ENCODE data around the gene MEGF11.
A peak's percentile ranks its signal among the peaks of the same experiment; 100 is the strongest.
"Not testable (repeated sequence)": the region's sequence is repeated elsewhere in the genome, so short reads cannot be mapped to it uniquely, and the experiment has no call there.

MEGF11 gene

GRCh38 chr15:65907661-65908060 is 345.9 kb downstream of the MEGF11 start:
- DNase-seq: no peak

- no peak for DNase-seq
Observed at GRCh38 chr15:65906396-65906795, 347.2 kb downstream of the MEGF11 start.

GRCh38 chr15:65904301-65904700 is 349.2 kb downstream of the MEGF11 start:
- DNase-seq: no peak

DNA sequence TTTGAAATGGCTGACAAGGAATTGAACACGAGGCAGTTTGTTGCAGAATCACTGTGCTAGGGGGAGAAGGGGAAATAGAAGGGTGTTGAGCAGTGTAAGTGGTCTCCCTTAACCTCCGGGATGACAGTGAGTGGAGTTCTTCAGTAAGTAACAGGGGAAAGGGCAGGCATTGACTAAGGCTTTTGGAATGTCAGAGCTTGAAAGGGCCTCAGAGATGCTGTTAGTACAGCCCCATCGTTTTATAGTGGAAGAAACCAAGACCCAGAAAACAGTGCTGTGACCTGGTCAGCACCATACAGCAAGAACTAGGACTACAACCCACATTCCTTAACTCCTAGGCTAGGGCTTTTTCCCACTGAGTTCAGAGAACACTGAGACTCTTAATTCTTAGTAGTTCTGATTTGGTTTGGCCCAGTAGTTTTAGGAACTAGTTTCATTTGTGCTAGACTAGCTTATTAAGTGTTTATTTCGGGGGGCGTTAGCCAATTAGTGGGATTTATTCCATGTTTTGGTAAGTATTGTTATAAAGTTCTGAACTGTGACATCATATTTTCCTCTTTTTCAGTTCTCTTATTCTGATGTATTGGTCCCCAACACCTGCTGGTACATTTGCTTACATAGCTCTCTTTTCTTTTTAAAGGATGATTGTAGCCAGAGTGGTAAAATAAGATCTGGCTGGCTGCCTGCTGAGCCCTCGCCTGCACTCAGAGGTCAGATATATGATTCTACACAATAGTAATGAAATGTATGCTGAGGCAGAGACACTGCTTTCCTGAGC is 350.1 kb downstream of the MEGF11 start:
- DNase-seq: no peak

DNA sequence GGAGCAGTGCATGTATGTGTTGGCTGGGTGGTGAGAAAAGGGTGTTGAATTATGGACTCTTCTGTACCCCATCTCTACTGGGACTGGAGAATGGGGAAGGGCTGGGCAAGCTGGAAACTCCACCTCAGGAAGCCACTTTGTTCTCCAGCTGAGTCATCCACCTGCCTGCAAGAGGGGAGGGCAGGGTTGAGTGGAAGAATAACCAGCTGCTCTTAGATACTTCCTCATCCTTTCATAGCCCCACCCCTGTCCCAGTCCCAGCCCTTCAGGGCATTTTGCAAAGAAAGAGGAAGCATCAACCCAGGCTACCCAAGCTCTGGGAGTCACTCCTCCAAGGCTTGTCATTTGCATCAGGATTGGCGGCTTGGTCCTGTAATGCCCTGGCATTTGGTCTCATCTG is 351.2 kb downstream of the MEGF11 start:
- peak; percentile 88 for DNase-seq

DNA sequence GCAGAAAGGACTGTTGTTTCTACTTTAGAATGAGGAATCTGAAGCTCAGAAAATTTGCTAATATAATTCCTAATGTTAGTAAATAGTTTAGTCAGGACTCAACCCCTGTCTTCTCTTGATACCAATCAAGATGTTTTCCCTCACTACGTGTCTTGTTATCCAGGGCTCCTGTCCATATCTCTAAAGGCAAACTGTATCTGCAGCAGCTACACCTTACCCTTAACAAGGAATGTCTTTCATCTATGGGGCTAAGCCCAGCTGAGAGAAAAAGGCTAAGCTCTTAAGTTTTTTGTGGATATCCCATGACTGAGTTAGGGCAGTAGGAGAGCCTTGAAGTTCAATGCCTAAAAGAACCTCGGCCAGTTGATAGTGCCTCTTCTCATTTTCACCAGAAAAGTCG is 351.7 kb downstream of the MEGF11 start:
- DNase-seq: no peak

- DNase-seq: no peak
Observed at GRCh38 chr15:65901336-65901735, 352.2 kb downstream of the MEGF11 start.

DNA sequence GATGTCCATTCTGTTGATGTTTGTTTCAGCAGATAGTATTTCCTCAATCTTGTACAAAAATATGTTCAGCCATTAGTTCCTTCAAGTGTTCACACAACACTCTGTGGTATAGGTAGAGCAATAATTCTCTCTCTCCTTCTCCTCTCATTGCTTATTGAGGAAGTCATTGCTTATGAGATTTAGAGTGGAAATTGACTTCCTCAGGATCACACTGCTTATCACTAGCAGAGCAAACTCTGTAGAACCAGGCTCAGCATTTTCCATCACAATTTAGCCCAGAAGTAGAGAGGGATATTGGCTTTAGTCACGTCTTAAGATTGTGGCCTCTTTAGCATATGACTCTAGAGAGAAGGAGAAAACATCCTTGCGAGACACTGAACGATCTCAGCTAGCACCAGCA is 353.1 kb downstream of the MEGF11 start:
- no peak for DNase-seq

GRCh38 chr15:65896236-65896635 is 357.3 kb downstream of the MEGF11 start:
- DNase-seq: no peak

- no peak for DNase-seq
Observed at GRCh38 chr15:65893060-65893459, 360.5 kb downstream of the MEGF11 start.

GRCh38 chr15:65888981-65889380 is 364.6 kb downstream of the MEGF11 start:
- no peak for DNase-seq

GRCh38 chr15:65887565-65887964 is 366.0 kb downstream of the MEGF11 start:
- DNase-seq: no peak

DNA sequence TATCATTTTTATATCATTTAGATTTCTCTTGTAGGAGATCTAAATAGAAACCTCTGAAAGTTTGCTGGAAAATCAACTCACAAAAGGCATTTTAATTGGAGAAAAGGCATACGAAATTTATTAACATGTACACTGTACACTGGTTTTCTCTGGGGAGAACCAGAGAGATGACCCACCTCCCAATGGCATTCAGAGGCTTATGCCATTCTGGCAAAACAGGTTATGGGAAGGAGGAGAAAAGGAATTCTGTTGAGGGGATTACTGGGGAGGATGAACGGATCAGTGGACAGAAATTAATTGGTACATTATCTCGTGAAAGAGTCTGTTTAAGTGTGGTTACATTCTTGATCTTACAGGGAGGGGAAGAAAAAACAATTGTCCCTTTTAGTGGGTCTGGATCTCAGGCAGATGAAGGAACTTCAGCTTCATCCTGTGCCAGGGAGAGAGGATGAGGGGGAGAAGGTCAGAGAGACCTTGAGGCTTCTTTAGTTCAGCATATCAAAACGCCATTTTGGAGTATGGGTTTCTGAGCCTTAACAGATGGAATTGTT is 367.8 kb downstream of the MEGF11 start:
- DNase-seq: no peak

DNA sequence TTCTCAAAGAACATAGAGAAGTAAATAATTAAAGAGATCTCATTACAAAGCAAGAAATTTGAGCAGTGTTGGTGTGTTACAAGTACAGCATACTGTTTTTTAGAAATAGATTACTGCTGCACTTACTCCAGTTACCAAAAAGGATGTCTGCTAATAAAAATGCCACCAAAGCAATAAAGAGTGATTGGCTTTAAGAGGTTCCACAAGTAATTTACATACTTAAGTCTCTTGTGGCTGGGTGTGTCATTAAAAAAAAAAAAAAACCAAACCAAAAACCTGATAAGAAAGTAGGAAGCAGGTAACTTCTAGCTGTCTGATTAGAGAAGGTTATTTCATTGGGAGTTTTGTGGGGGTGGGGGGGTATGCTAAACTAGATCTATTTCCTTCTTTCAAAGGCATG is 369.0 kb downstream of the MEGF11 start:
- no peak for DNase-seq

DNA sequence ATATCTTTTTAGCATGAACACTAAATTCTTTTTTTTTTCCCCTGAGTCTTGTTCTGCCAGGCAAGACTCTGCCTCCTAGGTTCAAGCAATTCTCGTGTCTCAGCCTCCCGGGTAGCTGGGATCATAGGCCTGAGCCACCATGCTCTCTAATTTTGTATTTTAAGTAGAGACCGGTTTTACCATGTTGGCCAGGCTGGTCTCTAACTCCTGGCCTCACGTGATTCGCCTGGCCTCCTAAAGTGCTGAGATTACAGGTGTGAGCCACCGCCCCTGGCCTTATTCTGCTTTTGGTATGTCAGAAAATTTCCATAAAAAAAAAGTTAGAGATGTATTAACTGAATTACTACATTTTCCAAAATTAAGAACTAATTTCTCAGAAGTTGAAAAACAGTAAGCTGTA is 370.0 kb downstream of the MEGF11 start:
- no peak for DNase-seq

DNA sequence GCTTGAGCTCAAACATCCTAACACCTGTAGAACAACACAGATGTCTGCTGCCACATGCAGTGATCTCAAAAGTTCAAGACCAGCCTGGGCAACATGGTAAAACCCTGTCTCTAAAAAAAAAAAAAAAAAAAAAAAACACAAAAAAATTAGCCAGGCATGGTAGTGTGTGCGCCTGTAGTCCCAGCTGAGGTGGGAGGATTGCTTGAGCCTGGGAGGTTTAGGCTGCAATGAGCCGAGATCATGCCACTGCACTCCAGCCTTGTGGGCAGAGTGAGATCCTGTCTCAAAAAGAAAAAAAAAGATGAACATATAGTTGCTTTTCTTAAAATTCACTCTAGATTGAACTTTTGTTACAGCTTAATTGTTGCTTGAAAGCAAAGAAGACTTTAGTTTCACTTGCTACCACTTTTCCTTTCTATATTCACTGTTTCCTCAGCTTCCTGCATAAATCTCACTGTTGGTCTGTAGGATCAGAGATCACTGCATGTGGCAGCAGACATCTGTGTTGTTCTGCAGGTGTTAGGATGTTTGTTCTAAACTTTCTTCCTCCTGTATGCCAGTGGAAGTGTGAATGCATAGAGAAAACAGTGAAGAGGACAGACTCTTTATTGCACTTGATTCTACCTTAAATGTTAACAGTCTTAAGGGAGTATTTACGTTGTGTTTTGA is 371.6 kb downstream of the MEGF11 start:
- no peak for DNase-seq

- DNase-seq: no peak
Observed at GRCh38 chr15:65877749-65878148, 375.8 kb downstream of the MEGF11 start.

DNA sequence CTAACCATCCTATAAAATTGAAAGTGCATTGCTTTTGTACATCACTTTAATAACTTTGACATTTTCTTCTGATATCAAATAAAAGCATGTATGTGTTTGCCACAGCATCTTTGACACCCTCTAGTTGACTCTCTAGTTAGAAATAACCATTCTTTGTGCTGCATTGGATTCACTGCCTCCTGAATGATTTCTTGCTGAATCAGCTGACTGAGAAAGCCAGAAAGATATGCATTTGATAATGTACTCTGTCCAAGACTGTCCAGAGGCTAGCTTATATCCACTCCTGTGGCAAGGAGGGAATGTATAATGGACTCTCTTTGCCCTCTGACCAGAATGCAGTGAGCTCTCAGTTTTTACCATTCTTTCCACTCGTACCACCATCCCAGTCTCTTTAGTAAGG is 378.1 kb downstream of the MEGF11 start:
- no peak for DNase-seq

DNA sequence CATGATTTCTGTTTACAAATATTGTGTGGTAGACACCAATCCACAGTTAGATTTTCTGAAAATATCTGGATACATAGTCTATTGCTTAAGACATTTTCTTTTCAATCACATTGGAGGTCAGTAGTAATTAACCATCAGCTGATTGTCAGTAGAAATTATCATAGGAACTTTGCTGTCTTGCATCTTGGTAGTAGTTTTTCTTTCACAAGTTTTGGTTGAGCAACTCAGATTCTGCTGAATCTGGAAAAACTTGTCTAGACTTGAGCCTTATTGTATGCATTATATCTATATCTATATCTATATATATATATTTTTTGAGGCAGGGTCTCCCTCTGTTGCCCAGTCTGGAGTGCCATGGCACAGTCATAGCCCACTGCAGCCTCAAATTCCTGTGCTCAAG is 380.3 kb downstream of the MEGF11 start:
- no peak for DNase-seq

GRCh38 chr15:65872596-65872995 is 381.0 kb downstream of the MEGF11 start:
- DNase-seq: not testable (repeated sequence)

DNA sequence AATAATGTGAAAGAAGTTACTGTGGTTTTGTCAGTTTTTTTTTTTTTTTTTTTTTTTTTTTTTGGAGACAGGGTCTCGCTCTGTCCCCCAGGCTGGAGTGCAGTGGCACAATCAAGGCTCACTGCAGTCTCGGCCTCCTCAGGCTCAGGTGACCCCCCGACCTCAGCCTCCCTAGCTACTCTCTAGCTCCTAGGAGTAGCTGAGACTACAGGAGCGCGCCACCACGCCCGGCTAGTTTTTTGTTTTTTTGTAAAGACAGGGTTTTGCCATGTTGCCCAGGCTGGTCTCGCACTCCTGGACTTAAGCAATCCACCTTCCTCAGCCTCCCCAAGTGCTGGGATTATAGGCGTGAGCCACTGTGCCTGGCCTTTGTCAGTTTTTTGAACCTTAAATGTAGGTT is 381.7 kb downstream of the MEGF11 start:
- DNase-seq: not testable (repeated sequence)

- peak; percentile 48 for DNase-seq
Observed at GRCh38 chr15:65870889-65871533, 382.5 kb downstream of the MEGF11 start.

GRCh38 chr15:65869954-65870871 is 383.3 kb downstream of the MEGF11 start:
- peak; percentile 81 for DNase-seq

All from NCI-H69 (cell line).